Medulla oblongata (tissue), 1 donor: ENCODE measurements around the gene DGKB.

Source experiments
- DNase-seq: peaks from one replicate; pipeline ENCODE4 v3.0.0-alpha.2; 2015; ENCODE audit errors: extremely low spot score

Gene DGKB

DNA sequence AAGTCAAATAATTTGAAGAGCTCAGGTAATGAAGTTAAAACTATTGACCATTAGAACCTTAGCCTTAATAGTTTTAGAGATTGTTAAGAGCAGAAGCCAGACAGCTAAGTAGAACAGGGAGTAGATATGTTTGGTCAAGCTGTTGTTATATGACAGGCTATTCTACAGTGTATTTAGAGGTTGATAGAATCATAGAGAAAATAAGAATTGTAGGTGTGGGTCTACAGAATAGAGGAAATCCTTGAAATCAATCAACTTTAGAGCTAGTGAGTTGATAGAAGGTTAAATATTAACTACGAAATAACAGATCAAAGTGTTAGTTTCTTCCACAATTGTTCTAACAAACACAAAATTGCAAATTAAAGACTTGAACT is 80.1 kb downstream of the DGKB start:
- no peak for DNase-seq

- DNase-seq = no peak
Measured at GRCh38 chr7:14821757-14822480, 80.6 kb downstream of the DGKB start.

- DNase-seq = no peak
Measured at GRCh38 chr7:14818871-14819270, 83.7 kb downstream of the DGKB start.

GRCh38 chr7:14817829-14818614 is 84.5 kb downstream of the DGKB start:
- no peak for DNase-seq

DNA sequence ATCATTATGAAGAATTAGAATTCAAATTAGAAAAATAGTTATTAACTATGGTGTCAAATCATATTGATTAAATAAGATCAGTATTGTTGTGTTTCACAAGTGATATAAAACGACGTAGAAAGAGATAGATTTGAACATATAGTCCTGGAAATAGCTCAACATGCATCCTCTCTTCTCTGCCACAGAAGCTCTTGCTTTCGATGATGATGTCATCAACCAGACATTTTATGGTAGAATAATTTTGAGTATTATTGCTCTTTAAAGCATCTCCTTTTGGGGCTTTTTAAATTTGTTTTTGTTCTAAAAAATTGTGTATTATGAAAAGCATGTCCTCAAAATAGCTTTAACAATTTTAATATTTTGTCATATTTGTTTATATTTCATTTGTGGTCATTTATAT is 95.0 kb downstream of the DGKB start:
- DNase-seq = no peak

DNA sequence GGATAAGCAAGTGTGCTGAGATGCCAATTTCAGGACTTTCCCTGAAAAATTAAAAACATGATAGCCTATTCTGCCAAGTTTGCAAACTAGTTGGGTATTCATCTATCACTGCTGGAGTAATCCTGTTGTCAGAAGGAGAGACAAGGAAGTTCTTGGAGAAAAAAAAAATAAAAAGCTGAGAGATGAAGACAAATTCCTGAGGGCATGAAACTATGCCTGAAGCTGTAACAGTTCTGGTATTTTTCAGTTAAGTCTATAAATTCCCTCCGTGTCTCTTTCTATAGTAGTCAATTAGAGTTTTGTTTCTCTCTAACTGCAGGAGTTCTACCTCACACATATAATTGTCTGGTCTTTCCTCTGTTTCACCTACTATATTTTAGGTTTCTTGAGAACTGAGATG is 95.7 kb downstream of the DGKB start:
- no peak for DNase-seq

GRCh38 chr7:14805105-14805719 is 97.3 kb downstream of the DGKB start:
- DNase-seq = no peak

DNA sequence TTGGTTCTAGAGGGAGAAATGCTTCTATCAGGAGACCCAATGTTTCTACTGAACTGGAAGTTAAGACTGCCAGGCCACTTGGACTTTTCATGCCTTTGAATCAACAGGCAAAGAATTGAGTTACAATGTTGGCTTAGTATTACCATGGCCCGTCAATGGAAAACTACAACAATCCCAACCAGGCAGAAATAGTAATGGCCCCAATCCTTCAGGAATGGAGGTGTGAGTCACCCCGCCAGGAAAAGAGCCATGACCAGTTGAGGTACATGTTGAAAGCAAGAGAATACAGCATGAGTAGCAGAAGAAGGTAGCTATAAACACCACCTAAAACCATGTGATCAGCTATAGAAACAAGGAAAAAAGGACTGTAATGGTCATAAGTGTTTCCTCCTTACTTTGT is 101.9 kb downstream of the DGKB start:
- DNase-seq = no peak

- no peak for DNase-seq
Measured at GRCh38 chr7:14793151-14793550, 109.4 kb downstream of the DGKB start.

- no peak for DNase-seq
Measured at GRCh38 chr7:14787551-14787950, 115.0 kb downstream of the DGKB start.

DNA sequence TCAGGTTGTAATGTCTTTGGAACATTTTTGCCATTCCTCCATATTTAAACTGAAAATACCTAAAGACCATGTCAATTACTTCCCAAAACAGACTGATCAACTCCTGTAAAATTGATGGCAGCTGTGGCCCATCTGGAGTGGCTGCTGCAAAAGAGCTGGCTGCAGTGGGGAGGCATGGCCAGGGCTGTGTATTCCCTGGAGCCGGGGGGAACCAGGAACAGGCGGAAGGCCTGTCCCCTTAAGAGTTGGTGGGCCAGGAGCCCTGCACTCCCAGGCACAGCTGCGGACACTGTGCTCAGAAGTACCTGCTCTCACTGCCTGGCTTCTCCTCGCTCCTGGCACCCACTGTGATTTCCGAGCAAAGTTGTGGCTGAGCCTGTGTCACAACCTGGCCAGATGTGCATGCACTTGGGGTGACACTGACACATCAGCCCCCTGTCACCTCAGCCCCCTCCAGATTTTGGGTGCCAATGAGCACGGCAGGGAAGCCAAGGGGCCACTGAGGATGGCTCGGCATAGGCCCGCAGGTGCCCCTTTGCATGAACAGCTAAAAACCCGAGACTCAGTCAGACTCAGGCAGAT is 116.1 kb downstream of the DGKB start:
- no peak for DNase-seq

DNA sequence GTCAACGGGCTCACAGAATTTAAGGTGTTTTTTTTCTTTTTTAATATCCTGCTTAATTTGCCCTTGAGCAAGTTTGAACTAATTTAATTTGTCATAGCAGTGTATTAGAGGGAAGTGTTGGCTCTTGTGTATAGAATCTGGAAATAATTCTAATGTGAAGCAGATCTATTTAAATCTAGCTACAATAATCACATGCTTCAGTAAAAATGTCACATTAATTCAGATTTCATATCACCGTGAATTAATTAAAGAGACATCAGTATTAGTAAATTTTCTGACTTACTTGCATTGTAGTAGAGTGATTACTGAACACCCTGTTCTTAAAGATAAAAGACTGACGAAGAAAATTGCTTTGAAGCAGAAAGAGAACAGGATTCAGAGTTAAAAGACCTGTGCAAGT is 124.7 kb downstream of the DGKB start:
- no peak for DNase-seq

DNA sequence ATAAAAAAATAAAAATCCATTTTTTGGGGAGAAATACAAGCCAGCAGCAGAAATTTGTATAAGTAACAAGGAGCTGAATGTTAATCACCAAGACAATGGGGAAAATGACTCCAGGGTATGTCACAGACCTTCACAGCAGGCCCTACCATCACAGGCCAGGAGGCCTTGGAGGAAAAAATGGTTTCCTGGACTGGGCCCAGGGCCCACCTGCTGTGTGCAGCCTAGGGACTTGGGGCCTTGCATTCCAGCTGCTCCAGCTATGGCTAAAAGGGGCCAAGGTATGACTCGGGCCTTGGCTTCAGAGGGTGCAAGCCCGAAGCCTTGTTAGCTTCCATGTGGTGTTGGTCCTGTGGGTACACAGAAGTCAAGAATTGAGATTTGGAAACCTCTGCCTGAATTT is 126.3 kb downstream of the DGKB start:
- DNase-seq = no peak

- no peak for DNase-seq
Measured at GRCh38 chr7:14773729-14774271, 128.8 kb downstream of the DGKB start.

DNA sequence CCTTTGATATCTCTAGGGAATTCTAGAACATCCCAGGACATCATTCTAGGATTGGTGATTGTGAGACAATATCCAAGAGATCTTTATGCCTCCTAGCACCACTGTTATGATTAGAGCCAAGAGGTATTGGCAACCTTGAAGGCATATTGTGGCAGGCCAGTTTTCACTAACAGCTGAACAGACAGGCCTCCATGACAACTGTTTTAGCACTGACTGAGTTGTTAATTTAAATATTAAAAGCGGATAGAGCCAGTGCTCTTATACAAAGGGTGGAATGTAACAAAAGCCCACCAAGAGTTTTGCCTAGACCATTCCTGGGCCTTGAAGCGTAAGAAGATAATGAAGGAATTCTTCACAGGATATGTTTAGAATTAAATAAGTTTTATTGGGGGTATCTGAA is 131.9 kb downstream of the DGKB start:
- DNase-seq = no peak

- DNase-seq = no peak
Measured at GRCh38 chr7:14769261-14769660, 133.3 kb downstream of the DGKB start.

DNA sequence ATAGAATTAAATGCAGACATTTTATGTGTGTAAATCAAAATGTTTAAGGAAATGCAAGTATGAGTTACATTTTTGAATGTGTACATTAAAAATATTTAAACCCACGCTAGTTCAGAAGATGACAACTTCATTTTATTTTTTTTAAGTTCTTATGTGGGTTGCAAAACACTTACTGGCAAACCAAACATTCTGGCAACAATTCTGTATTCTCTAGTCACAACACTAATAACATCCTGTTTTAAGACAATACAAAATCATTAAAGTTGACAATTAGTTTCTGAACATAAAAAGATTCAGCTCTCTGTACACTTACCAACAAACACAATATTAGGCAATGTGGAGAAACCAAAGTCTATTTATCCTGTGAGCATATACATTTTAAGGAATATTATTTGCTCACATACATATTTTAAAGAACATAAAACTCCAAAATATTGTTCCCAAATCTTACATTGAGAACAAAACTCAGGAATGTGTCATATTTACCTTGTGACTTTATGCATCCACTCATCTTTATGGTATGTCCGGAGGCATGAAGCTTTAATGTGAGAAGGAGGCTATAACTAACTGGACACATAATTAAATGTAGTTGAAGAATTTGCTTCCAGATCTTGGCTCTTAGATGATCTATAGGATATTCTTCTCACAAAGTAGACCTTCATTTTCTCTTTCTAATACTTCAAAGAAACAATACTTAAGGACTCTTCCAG is 134.7 kb downstream of the DGKB start:
- no peak for DNase-seq

- no peak for DNase-seq
Measured at GRCh38 chr7:14766747-14767146, 135.8 kb downstream of the DGKB start.

GRCh38 chr7:14765731-14766130 is 136.8 kb downstream of the DGKB start:
- no peak for DNase-seq

DNA sequence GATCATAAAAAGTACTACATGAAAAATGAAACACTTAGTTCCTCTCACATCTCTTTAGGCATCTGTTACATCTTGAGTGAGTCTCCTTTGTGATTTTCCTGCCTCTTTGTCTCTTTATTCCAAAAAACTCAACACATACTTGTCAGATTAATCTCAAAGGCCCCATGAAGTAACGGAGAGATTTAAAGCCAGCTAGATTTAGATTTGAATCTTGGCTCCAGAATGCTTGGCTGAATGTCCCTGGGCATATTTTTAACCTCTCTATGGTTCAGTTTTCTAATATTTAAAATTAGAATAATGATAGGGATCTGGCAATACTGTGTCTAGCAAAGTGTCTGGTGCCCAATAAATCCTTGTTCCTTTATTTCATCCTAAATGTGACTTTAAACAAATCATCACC is 140.0 kb downstream of the DGKB start:
- DNase-seq = no peak

GRCh38 chr7:14761510-14762296 is 140.8 kb downstream of the DGKB start:
- peak; percentile 72 for DNase-seq
